ENCODE data around the gene TWNK. TPM values are rescaled to one million over a fixed set of nuclear protein-coding genes. Genes with fewer than 3 reads are reported as not detected.

Gene TWNK
- polyA plus RNA-seq, 2 of the 4 experiments (the other 2 are of a cell fraction), result 21.1 to 34.7 TPM

- TF ChIP-seq SMC3 (IDR thresholded peaks at IDR 0.05) (peak; percentile 68), USF2 (IDR thresholded peaks at IDR 0.05) (no peak), NFE2L2 (conservative IDR thresholded peaks at IDR 0.05; ENCODE audit: low read length) (no peak), ZNF302 (CRISPR knock-in tag; IDR thresholded peaks at IDR 0.05) (no peak), MAX (IDR thresholded peaks at IDR 0.05) (peak; percentile 81), RAD21 (conservative IDR thresholded peaks at IDR 0.05 in 1 of 2, IDR thresholded peaks at IDR 0.05 in 1 of 2) (peak; percentile 54 to 67), FOSL2 (IDR thresholded peaks at IDR 0.05) (no peak), FOSL2 (CRISPR knock-in tag; IDR thresholded peaks at IDR 0.05) (peak; percentile 80; the same call in 1 of the 2 replicates), FOSB (CRISPR knock-in tag; IDR thresholded peaks at IDR 0.05) (no peak), HOXA7 (CRISPR knock-in tag; IDR thresholded peaks at IDR 0.05) (no peak), POLR2AphosphoS2 (conservative IDR thresholded peaks at IDR 0.05; ENCODE audit: low read length) (no peak), KDM5A (IDR thresholded peaks at IDR 0.05) (no peak), REST (IDR thresholded peaks at IDR 0.05) (no peak), HOXB5 (CRISPR knock-in tag; IDR thresholded peaks at IDR 0.05) (no peak), BHLHE40 (IDR thresholded peaks at IDR 0.05; ENCODE audit: low read depth, low read length) (no peak), CEBPB (IDR thresholded peaks at IDR 0.05) (no peak), NPAS2 (CRISPR knock-in tag; IDR thresholded peaks at IDR 0.05; ENCODE audit: borderline replicate concordance) (no peak), ESRRA (IDR thresholded peaks at IDR 0.05; ENCODE audit: borderline replicate concordance, low read length) (no peak), PBX3 (IDR thresholded peaks at IDR 0.05) (no peak), TP53 (CRISPR knock-in tag; IDR thresholded peaks at IDR 0.05) (no peak), EP300 (IDR thresholded peaks at IDR 0.05) (no peak), MYC (IDR thresholded peaks at IDR 0.05; ENCODE audit: borderline replicate concordance, low read length) (peak; percentile 41; the same call in 1 of the 2 replicates), ZFP36 (IDR thresholded peaks at IDR 0.05; ENCODE audit: borderline replicate concordance, partially characterized antibody) (no peak), RFX5 (IDR thresholded peaks at IDR 0.05) (no peak), CHD2 (IDR thresholded peaks at IDR 0.05; ENCODE audit: low read length, partially characterized antibody) (no peak), CBX2 (IDR thresholded peaks at IDR 0.05; ENCODE audit: borderline replicate concordance, low read depth) (no peak), HDAC2 (IDR thresholded peaks at IDR 0.05) (peak; percentile 56; the same call in 1 of the 2 replicates), SREBF2 (IDR thresholded peaks at IDR 0.05) (no peak), CHD4 (IDR thresholded peaks at IDR 0.05; ENCODE audit: borderline replicate concordance) (peak; percentile 51; the same call in 1 of the 2 replicates), BCL3 (IDR thresholded peaks at IDR 0.05) (no peak), ATOH8 (CRISPR knock-in tag; IDR thresholded peaks at IDR 0.05; ENCODE audit: low read depth) (no peak), GATA3 (IDR thresholded peaks at IDR 0.05; ENCODE audit: borderline replicate concordance) (no peak)
These were observed 25.4 kb downstream of the TWNK start (continued) for GRCh38 chr10:101012525-101013364.

All from A549 (cell line).